Breast epithelium (tissue), 4 donors: Measurements from ENCODE around the gene CCDC33. TPM values are rescaled to one million over a fixed set of nuclear protein-coding genes. Genes with fewer than 3 reads are reported as not detected.
A peak's percentile ranks its signal among the peaks of the same experiment; 100 is the strongest.

Source experiments
- DNase-seq, 2 donors: peaks; one replicate each; pipeline ENCODE4 v3.0.0-alpha.2; 2019; ENCODE audit warnings: low spot score in 2 of 2
- H3K27ac ChIP-seq, 2 donors: fragments of 200-600 bp; sonication (generic) in 1 of 2; one replicate each; pipeline ENCODE4 v1.5.1; 2016 to 2019; ENCODE audit warnings: mild to moderate bottlenecking in 1 of 2
- H3K27me3 ChIP-seq, 2 donors: fragments of 200-600 bp; sonication (generic) in 1 of 2; one replicate each; pipeline versions ENCODE4 v1.5.1 to v1.6.0; 2017 to 2019; ENCODE audit warnings: control low read depth in 1 of 2, mild to moderate bottlenecking in 1 of 2
- H3K36me3 ChIP-seq: fragments of 200-600 bp; one replicate; pipeline ENCODE4 v1.5.1; 2019
- H3K4me1 ChIP-seq, 2 donors: fragments of 200-600 bp; sonication (generic); one replicate each; pipeline ENCODE4 v1.5.1; 2016 to 2019; ENCODE audit warnings: control low read depth in 1 of 2
- H3K4me3 ChIP-seq, 3 donors: fragments of 200-600 bp; sonication (generic); 1 replicate in 2 of 3; 2 replicates in 1 of 3; pipeline ENCODE4 v1.5.1; 2016 to 2019; ENCODE audit warnings: mild to moderate bottlenecking in 3 of 3, moderate library complexity in 2 of 3
- H3K9me3 ChIP-seq, 2 donors: fragments of 200-600 bp; sonication (generic) in 1 of 2; one replicate each; pipeline ENCODE4 v1.5.1; 2016 to 2019; ENCODE audit warnings: control low read depth in 1 of 2
- CTCF ChIP-seq, 3 donors: fragments of 450-650 bp; IDR thresholded peaks; one replicate each; pipeline ENCODE4 v1.5.1; 2016 to 2017; ENCODE audit warnings: antibody characterized with exemption in 3 of 3, mild to moderate bottlenecking in 3 of 3, moderate library complexity in 3 of 3
- POLR2A ChIP-seq: fragments of 450-650 bp; IDR thresholded peaks from one replicate; pipeline ENCODE4 v1.6.1; 2016; ENCODE audit warnings: antibody characterized with exemption, mild to moderate bottlenecking, moderate library complexity
- POLR2AphosphoS5 ChIP-seq, 3 donors: sonication (generic); formaldehyde crosslinking; IDR thresholded peaks; one replicate each; pipeline ENCODE4 v1.6.1; 2017; ENCODE audit warnings: antibody characterized with exemption in 3 of 3
- intact Hi-C: fragments of 100-400 bp; cut with DNase I; formaldehyde crosslinking; loops from one replicate; pipeline ENCODE4 v1.15.1; 2023; ENCODE audit warnings: low total_unique reads
- total RNA-seq, 3 donors: library from RNA; depleted of rRNA; stranded (reverse); fragments of >200 nt; gene quantifications; one replicate each; pipeline ENCODE4 v1.1.0, GENCODE V29; 2016

Gene CCDC33
- total RNA-seq, 3 donors from 2014 or later = 0.33 TPM; not detected in 2

DNA sequence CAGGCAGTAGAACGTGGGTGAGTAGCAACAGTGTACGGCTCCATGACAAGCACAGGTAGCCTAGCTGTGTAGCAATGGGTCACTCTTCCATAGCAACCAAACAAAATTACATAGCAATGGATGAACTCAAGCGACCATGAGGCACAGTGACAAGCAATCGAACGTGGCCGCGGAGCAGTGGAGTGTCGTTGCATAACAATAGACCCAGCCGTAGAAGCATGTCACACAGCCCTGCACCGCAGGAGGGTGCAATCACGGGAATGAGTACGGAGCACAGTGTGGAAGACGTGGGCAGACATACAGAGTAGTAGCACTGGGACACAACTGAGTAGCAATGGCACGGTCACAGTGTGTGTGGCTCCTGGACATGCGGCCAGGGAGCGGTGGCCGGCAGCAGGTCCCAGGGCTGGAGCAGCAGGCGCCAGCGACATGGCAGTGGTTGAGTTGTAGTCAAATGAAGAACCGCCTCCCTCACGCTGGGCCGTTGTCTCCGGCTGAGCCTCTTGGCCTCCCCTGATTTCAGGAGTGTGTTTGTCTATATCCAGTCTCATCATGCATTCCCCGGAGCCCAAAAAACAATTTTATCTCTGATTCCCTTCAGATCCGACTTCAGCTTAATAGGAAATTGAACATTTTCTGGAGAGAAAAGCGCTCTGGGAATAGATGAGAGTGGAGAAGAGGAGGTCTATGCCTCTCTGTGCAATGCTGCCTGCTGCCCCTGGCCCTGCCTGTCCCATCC, 64.1 kb downstream of the CCDC33 start:
- Histone ChIP-seq H3K27ac (no peak overlapping the region), H3K27me3 (peaks cover 0 to 3% of the 10 kb centered on the region in 2 donors), H3K4me1 (no peaks in the 10 kb centered on the region), H3K9me3 (no peaks in the 10 kb centered on the region), H3K36me3 (no peaks in the 10 kb centered on the region), H3K4me3 (no peak overlapping the region)
- intact Hi-C loops = loop anchor here (5.0 kb wide), 1 partner anchor 173 kb away; no protein-coding TSS in a partner anchor
- DNase-seq = no peak
- TF ChIP-seq POLR2AphosphoS5 (IDR thresholded peaks at IDR 0.05) (no peak), POLR2A (no peak), CTCF (IDR thresholded peaks at IDR 0.05) (no peak)

GRCh38 chr15:74301583-74302361, 65.6 kb downstream of the CCDC33 start:
- Histone ChIP-seq H3K4me3 (no peak overlapping the region), H3K27ac (no peak overlapping the region), H3K4me1 (no peaks in the 10 kb centered on the region), H3K36me3 (no peaks in the 10 kb centered on the region), H3K27me3 (peaks cover 0 to 3% of the 10 kb centered on the region in 2 donors), H3K9me3 (no peaks in the 10 kb centered on the region)
- TF ChIP-seq POLR2A = no peak
- no peak for TF ChIP-seq CTCF (IDR thresholded peaks at IDR 0.05)
- TF ChIP-seq POLR2AphosphoS5 (IDR thresholded peaks at IDR 0.05) = no peak
- intact Hi-C loops = loop anchor here (5.0 kb wide), 1 partner anchor 174 kb away; no protein-coding TSS in a partner anchor
- DNase-seq = no peak

- no peak for DNase-seq
- intact Hi-C loops = loop anchor here (5.0 kb wide), 1 partner anchor 176 kb away; no protein-coding TSS in a partner anchor
- Histone ChIP-seq H3K27me3 (peaks cover 0 to 3% of the 10 kb centered on the region in 2 donors), H3K4me1 (no peaks in the 10 kb centered on the region), H3K27ac (no peak overlapping the region), H3K9me3 (no peaks in the 10 kb centered on the region), H3K36me3 (no peaks in the 10 kb centered on the region), H3K4me3 (no peak overlapping the region)
- no peak for TF ChIP-seq POLR2AphosphoS5 (IDR thresholded peaks at IDR 0.05)
- TF ChIP-seq CTCF (IDR thresholded peaks at IDR 0.05) = peak in 2 of 3 donors; percentile 42 to 54
- TF ChIP-seq POLR2A = no peak
These were observed 66.8 kb downstream of the CCDC33 start for GRCh38 chr15:74302821-74303359.

GRCh38 chr15:74303741-74304309, 67.7 kb downstream of the CCDC33 start:
- H3K4me1 ChIP-seq = no peaks in the 10 kb centered on the region
- DNase-seq = no peak
- peaks cover 0 to 3% of the 10 kb centered on the region in 2 donors for H3K27me3 ChIP-seq
- intact Hi-C loops = loop anchor here (5.0 kb wide), 1 partner anchor 177 kb away; no protein-coding TSS in a partner anchor
- no peak overlapping the region for H3K27ac ChIP-seq
- H3K9me3 ChIP-seq = no peaks in the 10 kb centered on the region
- H3K4me3 ChIP-seq = no peak overlapping the region
- no peak for TF ChIP-seq CTCF (IDR thresholded peaks at IDR 0.05)
- no peak for TF ChIP-seq POLR2A
- no peak for TF ChIP-seq POLR2AphosphoS5 (IDR thresholded peaks at IDR 0.05)
- no peaks in the 10 kb centered on the region for H3K36me3 ChIP-seq
